GM23248 (cell line): Measurements from ENCODE around the gene HELZ2. TPM values are rescaled to one million over a fixed set of nuclear protein-coding genes. Genes with fewer than 3 reads are reported as not detected.

Source experiments
- DNase-seq: peaks from one replicate; pipeline ENCODE4 v3.0.0-alpha.2; 2015
- H2AFZ ChIP-seq: fragments of 200-600 bp; sonication (generic); 2 replicates; pipeline ENCODE4 v1.6.1; 2016; ENCODE audit warnings: antibody characterized with exemption
- H3F3A ChIP-seq: fragments of 200-600 bp; sonication (generic); 2 replicates; pipeline ENCODE4 v1.6.1; 2016; ENCODE audit warnings: mild to moderate bottlenecking, antibody characterized with exemption, mixed run types; ENCODE audit not compliant: insufficient read depth
- H3K27ac ChIP-seq: fragments of 200-600 bp; sonication (generic); 2 replicates; pipeline ENCODE4 v1.5.1; 2016; ENCODE audit warnings: mild to moderate bottlenecking
- H3K27me3 ChIP-seq: fragments of 200-600 bp; sonication (generic); replicated peaks from 2 replicates; pipeline ENCODE4 v1.6.1; 2016; ENCODE audit warnings: mild to moderate bottlenecking; ENCODE audit not compliant: insufficient read depth
- H3K36me3 ChIP-seq: fragments of 200-600 bp; sonication (generic); 2 replicates; pipeline ENCODE4 v1.6.1; 2016; ENCODE audit warnings: low read depth, mild to moderate bottlenecking
- H3K4me1 ChIP-seq: fragments of 200-600 bp; sonication (generic); 2 replicates; pipeline ENCODE4 v1.6.1; 2016; ENCODE audit warnings: mild to moderate bottlenecking; ENCODE audit not compliant: insufficient read depth
- H3K4me2 ChIP-seq: fragments of 200-600 bp; sonication (generic); one replicate; pipeline ENCODE4 v1.6.1; 2016; ENCODE audit warnings: mild to moderate bottlenecking; ENCODE audit not compliant: unreplicated experiment
- H3K4me3 ChIP-seq: fragments of 200-600 bp; sonication (generic); 2 replicates; pipeline ENCODE4 v1.5.1; 2016; ENCODE audit warnings: mild to moderate bottlenecking
- H3K79me2 ChIP-seq: fragments of 200-600 bp; sonication (generic); 2 replicates; pipeline ENCODE4 v1.6.1; 2016; ENCODE audit warnings: mild to moderate bottlenecking; ENCODE audit not compliant: insufficient read depth
- H3K9ac ChIP-seq: fragments of 200-600 bp; sonication (generic); 2 replicates; pipeline ENCODE4 v1.6.1; 2016; ENCODE audit warnings: mild to moderate bottlenecking
- H3K9me2 ChIP-seq: fragments of 200-600 bp; sonication (generic); 2 replicates; pipeline ENCODE4 v1.6.1; 2016; ENCODE audit warnings: mixed run types, mild to moderate bottlenecking, moderate library complexity; ENCODE audit not compliant: insufficient read depth
- H3K9me3 ChIP-seq: fragments of 200-600 bp; sonication (generic); one replicate; pipeline ENCODE4 v1.6.1; 2017; ENCODE audit warnings: low read depth
- H4K20me1 ChIP-seq: fragments of 200-600 bp; sonication (generic); 2 replicates; pipeline ENCODE4 v1.6.0; 2016; ENCODE audit not compliant: insufficient read depth
- EZH2 ChIP-seq: fragments of 200-600 bp; sonication (generic); IDR thresholded peaks from 2 replicates; pipeline ENCODE4 v1.6.1; 2018; ENCODE audit warnings: antibody characterized with exemption, mild to moderate bottlenecking; ENCODE audit not compliant: insufficient read depth, poor library complexity, severe bottlenecking
- EZH2phosphoT487 ChIP-seq: fragments of 200-600 bp; sonication (generic); IDR thresholded peaks from 2 replicates; pipeline ENCODE4 v1.6.1; 2018; ENCODE audit warnings: antibody characterized with exemption, moderate library complexity, mild to moderate bottlenecking, low read depth; ENCODE audit not compliant: insufficient read depth
- WGBS, 2 experiments: methylation state at CpG; one replicate each; pipeline ENCODE4 v1.1.6; 2015 to 2017; ENCODE audit warnings: low lambda C conversion rate in 2 of 2, low coverage in 1 of 2; ENCODE audit errors: missing lambda C conversion rate in 2 of 2; 5-methylcytosine and 5-hydroxymethylcytosine counted together
- in situ Hi-C: fragments of 300-500 bp; cut with MboI; formaldehyde crosslinking; loops from 2 replicates; pipeline ENCODE4 v1.15.0; 2020
- polyA plus RNA-seq: library from polyadenylated mRNA; unstranded; fragments of >200 nt; fragmentation: Nextera tagmentation; extraction: Ambion mirVana; gene quantifications from 2 replicates; pipeline ENCODE4 v1.2.1, GENCODE V29; 2016
- total RNA-seq: library from RNA; depleted of rRNA; stranded (reverse); fragments of >200 nt; shearing (Covaris generic); gene quantifications from 2 replicates; pipeline ENCODE4 v1.2.3, GENCODE V29; 2014

The HELZ2 gene
- total and polyA plus RNA-seq, 2 experiments from 2014 or later = 3.0 to 17.5 TPM

DNA sequence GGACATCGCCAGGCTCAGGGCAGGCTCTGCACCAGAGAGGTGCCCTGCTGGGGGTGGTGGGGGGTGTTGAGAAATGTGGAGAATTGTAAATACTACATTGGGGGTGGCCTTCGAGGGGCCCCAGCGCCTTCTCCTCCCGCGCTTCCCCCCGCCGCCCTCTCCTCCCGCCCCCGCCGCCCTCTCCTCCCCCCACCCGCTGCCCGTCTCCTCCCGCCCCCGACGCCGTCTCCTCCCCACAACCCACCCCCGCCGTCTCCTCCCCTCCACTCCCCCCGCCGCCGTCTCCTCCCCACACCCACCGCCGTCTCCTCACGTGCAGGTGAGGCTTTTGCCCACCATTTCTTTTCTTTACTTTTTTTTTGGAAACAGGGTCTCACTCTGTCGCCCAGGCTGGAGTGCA lies 25.0 kb downstream of the HELZ2 start:
- DNase-seq = no peak
- H3K4me1 ChIP-seq = no peaks in the 10 kb centered on the region
- no peaks in the 10 kb centered on the region for H3K9me3 ChIP-seq
- no peak overlapping the region for H3K27ac ChIP-seq
- no peak for TF ChIP-seq EZH2phosphoT487
- no peak for TF ChIP-seq EZH2
- H3K79me2 ChIP-seq = no peaks in the 10 kb centered on the region
- WGBS, 2 experiments = 25 to 37% methylated on average over 6 to 25 of the region's 25 CpGs
- H3K4me2 ChIP-seq = no peak overlapping the region
- H4K20me1 ChIP-seq = no peaks in the 10 kb centered on the region
- in situ Hi-C loops = no loop called here
- no peaks in the 10 kb centered on the region; the same call in 1 of the 2 replicates for H3K27me3 ChIP-seq
- H3K9ac ChIP-seq = no peak overlapping the region
- no peak overlapping the region for H2AFZ ChIP-seq
- H3F3A ChIP-seq = 0 out of 2 replicates have a peak, but pooled peaks cover 11% of the 10 kb centered on the region
- H3K9me2 ChIP-seq = no peaks in the 10 kb centered on the region
- no peak overlapping the region for H3K4me3 ChIP-seq
- H3K36me3 ChIP-seq = no peaks in the 10 kb centered on the region

DNA sequence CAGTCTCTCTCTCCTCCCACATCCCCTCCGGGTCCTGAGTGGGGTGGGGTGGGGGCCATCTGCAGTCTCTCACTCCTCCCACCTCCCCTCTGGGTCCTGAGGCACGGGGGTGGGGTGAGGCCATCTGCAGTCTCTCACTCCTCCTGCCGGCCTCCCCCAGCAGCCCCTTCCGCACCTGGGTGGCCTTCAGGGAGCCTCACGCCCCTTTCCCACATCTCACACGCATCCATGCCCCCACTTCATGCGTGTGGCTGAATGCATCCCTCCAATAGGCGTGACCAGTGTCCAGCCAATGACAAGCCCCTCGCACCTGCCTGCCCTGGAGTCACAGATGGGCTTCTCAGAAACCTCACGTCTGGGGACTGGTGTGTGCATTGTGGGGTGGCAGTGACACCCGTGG lies 25.5 kb downstream of the HELZ2 start:
- H3K9me2 ChIP-seq = no peaks in the 10 kb centered on the region
- no peak overlapping the region for H3K27ac ChIP-seq
- WGBS, 2 experiments = 14 to 17% methylated on average over 9 to 11 of the region's 11 CpGs
- H3K36me3 ChIP-seq = no peaks in the 10 kb centered on the region
- H3K79me2 ChIP-seq = no peaks in the 10 kb centered on the region
- H3K4me2 ChIP-seq = no peak overlapping the region
- H2AFZ ChIP-seq = no peak overlapping the region
- H3F3A ChIP-seq = 0 out of 2 replicates have a peak, but pooled peaks cover 11% of the 10 kb centered on the region
- no peaks in the 10 kb centered on the region for H4K20me1 ChIP-seq
- in situ Hi-C loops = no loop called here
- DNase-seq = no peak
- H3K9ac ChIP-seq = no peak overlapping the region
- no peaks in the 10 kb centered on the region for H3K4me1 ChIP-seq
- no peaks in the 10 kb centered on the region; the same call in 1 of the 2 replicates for H3K27me3 ChIP-seq
- H3K4me3 ChIP-seq = no peak overlapping the region
- H3K9me3 ChIP-seq = no peaks in the 10 kb centered on the region
- TF ChIP-seq EZH2phosphoT487 = no peak
- no peak for TF ChIP-seq EZH2

DNA sequence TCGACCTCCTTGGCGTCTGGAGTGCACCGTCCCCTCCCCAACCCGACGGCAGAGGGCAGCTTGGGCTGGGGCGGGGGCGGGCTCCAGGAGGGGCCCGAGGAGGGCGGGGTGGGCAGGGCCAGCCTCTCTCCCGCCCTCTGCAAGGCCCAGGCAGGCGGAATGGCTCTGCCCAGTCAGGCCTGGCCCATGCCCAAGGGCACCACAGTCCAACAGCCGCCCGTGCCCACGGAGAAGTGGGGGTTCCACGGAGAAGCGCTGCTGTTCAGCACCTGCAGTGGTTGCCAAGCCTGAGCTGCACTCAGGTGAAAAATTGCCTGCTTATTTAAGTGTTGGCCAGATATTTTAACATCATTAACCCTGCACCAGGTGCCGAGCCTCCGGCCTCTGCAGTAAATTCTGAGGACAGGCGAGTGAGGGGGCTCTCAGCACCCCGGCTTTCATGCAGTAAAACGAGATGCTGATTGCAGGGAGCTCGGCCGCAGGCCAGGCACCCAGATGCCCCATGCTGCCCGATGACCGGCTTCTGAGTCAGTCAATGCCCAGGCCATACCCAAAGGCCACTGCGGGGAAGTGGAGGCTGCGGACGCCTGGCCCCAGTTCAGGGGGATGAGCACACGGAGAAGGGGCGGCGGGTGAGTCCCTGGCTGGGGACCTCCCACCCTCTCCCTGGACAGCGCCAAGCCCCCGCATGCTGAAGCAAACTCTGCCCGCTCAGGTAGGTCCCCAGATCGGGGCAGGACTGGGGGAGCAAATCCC lies 26.1 kb downstream of the HELZ2 start, which contains the start of gene SRMS:
TSS of gene SRMS (minus strand) at position 25 of the 756 bp plus-strand sequence. CDS start 286 bp downstream, outside the sequence.
- Histone ChIP-seq H3K27ac (no peak within 1 kb of the TSS), H3K4me3 (no peak within 1 kb of the TSS), H2AFZ (no peak within 1 kb of the TSS), H3K79me2 (no peaks in the 10 kb centered on the region), H3K36me3 (no peaks in the 10 kb centered on the region), H3K4me1 (no peaks in the 10 kb centered on the region), H3K4me2 (no peak within 1 kb of the TSS), H3K27me3 (no peaks in the 10 kb centered on the region; the same call in 1 of the 2 replicates), H4K20me1 (no peaks in the 10 kb centered on the region), H3K9ac (no peak within 1 kb of the TSS), H3K9me3 (no peaks in the 10 kb centered on the region), H3F3A (0 out of 2 replicates have a peak, but pooled peaks cover 8% of the 10 kb centered on the region), H3K9me2 (no peaks in the 10 kb centered on the region)
- 43 to 44% methylated on average over 24 to 30 of the region's 35 CpGs for WGBS, 2 experiments
- no peak for DNase-seq
- no peak for TF ChIP-seq EZH2phosphoT487
- in situ Hi-C loops = no loop called here

DNA sequence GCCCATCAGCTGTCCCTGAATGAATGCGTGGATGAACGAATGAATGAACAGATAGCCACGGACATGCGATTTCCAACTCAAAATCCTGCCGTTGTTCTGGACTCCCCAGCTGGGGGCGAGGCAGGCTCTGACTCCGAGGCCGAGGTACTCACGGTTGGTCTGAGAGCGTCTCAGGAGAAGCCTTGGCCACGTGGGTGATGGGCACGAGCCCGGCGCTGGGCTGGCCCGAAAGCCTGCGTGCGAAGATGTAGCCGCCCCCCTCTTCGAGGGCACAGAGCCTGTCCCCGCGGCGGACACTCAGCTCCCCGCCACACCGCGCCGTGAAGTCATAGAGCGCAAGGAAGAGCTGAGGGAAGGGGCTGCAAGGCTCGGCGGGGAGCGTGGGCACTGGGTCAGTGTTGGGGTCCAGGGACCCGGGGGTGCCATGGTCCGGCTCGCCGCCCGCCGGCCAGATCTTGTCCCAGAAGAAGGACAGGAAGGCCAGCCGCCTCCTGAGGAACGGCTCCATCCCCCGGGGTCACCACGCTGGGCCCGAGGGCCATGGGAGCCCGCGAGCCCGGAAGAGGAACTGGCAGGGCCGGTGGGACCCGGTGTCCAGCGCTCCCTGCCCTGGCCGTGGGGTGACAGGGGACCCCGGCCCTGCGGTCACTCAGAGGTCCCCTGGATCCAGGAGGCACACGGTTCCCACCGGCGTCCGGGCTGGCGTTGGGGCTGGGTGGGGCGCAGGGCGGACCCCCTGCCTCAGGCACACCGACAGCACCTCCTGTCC lies 26.9 kb downstream of the HELZ2 start:
- 0 out of 2 replicates have a peak, but pooled peaks cover under 1% of the 10 kb centered on the region for H3F3A ChIP-seq

More for the DNA sequence above, 26.9 kb downstream of the HELZ2 start:
- in situ Hi-C loops = no loop called here
- no peaks in the 10 kb centered on the region for H3K9me3 ChIP-seq
- no peaks in the 10 kb centered on the region for H3K36me3 ChIP-seq
- no peaks in the 10 kb centered on the region; the same call in 1 of the 2 replicates for H3K27me3 ChIP-seq
- no peak overlapping the region for H3K9ac ChIP-seq
- H3K4me1 ChIP-seq = no peaks in the 10 kb centered on the region
- WGBS, 2 experiments = 61 to 64% methylated on average over 46 to 57 of the region's 58 CpGs
- no peaks in the 10 kb centered on the region for H3K9me2 ChIP-seq
- TF ChIP-seq EZH2phosphoT487 (no peak), EZH2 (no peak)
- no peak overlapping the region for H2AFZ ChIP-seq
- H3K27ac ChIP-seq = no peak overlapping the region
- H3K4me2 ChIP-seq = no peak overlapping the region
- no peaks in the 10 kb centered on the region for H4K20me1 ChIP-seq
- no peak overlapping the region for H3K4me3 ChIP-seq
- H3K79me2 ChIP-seq = no peaks in the 10 kb centered on the region
- no peak for DNase-seq
